ENCODE data around the gene ACSF2.
"Not testable (repeated sequence)": the region's sequence is repeated elsewhere in the genome, so short reads cannot be mapped to it uniquely, and the experiment has no call there.

The ACSF2 gene

DNA sequence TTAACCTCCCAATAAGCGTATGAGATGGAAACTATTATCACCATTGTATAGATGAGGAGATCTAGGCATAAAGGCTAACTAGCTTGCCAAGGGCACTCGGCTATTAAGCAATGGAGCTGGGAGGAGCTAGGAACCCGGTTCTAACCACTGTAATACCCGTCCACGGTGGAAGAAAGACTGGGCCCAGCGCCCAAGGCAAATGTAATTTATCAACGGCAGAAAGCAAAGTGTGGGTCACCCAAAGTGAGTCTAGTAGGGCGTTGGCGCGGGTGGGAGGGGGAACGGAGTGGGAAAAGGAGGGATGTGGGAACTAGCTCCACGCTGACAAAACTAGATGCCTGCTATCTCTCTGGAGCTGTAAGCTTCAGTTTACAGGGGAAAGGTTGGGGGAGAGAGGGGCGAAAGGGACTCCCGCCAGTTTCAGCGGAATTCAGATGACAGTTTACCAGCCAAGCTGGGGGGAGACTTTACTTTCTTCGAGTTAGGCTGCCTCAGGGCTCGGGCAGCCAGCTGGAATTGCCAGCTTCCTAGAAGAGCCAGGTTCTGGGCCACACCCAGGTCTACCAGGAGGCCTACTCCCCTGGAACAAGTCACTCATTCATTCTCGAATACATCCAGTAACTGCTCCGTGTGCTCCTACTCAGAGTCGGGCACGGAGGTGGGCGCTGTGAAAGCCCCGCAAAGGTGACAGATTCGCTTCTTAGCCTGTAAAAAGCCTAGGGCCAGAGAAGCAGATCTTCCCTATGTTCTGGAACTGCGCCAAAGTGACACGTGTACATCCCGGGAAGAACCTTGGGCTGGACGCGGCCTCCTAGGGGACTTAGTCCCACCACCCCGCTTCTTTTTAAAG, 29.5 kb upstream of the ACSF2 start:
- TF ChIP-seq, protein P1, sequence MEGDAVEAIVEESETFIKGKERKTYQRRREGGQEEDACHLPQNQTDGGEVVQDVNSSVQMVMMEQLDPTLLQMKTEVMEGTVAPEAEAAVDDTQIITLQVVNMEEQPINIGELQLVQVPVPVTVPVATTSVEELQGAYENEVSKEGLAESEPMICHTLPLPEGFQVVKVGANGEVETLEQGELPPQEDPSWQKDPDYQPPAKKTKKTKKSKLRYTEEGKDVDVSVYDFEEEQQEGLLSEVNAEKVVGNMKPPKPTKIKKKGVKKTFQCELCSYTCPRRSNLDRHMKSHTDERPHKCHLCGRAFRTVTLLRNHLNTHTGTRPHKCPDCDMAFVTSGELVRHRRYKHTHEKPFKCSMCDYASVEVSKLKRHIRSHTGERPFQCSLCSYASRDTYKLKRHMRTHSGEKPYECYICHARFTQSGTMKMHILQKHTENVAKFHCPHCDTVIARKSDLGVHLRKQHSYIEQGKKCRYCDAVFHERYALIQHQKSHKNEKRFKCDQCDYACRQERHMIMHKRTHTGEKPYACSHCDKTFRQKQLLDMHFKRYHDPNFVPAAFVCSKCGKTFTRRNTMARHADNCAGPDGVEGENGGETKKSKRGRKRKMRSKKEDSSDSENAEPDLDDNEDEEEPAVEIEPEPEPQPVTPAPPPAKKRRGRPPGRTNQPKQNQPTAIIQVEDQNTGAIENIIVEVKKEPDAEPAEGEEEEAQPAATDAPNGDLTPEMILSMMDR (IDR thresholded peaks at IDR 0.05; ENCODE audit: low read depth, low read length, missing control alignments): no peak
- DNase-seq (ENCODE audit: extremely low read depth, low read depth): no peak
- peak overlapping the region; percentile 100 for H3K4me3 ChIP-seq (replicated peaks; ENCODE audit: low read depth, low read length)

DNA sequence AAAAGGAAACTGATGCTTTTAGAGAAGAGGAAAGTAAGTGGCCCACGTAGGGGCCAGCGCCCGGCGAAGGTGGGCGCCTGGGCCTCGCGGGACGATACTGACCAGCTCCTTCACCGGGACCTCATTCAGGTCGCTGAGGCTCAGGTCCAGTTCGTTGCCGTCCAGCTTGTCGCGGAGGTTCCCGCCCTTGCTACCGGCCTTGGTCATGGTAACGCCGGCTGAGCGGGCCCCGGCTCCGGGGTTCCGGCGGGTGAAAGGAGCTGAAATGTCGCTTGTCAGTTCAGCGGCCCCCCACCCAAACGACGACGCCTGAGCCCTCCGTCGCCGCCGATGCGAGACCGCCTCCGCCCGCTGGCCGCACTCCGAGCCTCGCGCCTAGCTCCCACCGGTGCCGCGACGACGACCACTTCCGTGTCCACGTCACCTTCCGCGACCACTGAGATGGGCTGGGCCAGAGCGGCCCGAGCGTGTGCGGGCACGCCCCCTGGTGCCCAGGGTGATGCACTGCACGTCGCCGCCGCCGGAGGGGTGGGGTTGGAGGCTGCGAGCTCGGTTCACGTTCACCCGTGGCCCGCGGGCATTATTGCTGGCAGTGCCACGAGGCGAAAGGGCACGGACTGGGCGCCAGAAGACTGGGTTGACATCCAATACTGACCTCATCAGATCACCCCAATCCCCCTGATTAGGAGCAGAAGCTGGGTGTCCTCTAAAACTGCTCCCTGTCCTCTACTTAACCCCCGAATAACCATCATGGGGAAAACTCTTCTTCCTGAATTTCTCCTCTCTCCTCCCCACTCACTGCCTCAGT, 28.7 kb upstream of the ACSF2 start, which contains the start of gene LRRC59:
Gene LRRC59 (minus strand): TSS at position 413 of the 808 bp plus-strand sequence. CDS start 206 bp downstream, at position 207.
- peak within 1 kb of the TSS; percentile 100 for H3K4me3 ChIP-seq (replicated peaks; ENCODE audit: low read depth, low read length)
- peak; percentile 44 for DNase-seq (ENCODE audit: extremely low read depth, low read depth)
- TF ChIP-seq, protein P1 (IDR thresholded peaks at IDR 0.05; ENCODE audit: low read depth, low read length, missing control alignments): peak; percentile 87

GRCh38 chr17:50397919-50398285, 28.1 kb upstream of the ACSF2 start:
- no peak for DNase-seq (ENCODE audit: extremely low read depth, low read depth)
- TF ChIP-seq, protein P1 (IDR thresholded peaks at IDR 0.05; ENCODE audit: low read depth, low read length, missing control alignments): no peak
- H3K4me3 ChIP-seq (replicated peaks; ENCODE audit: low read depth, low read length): peak overlapping the region; percentile 100; the same call in 1 of the 2 replicates

- not testable (repeated sequence) for DNase-seq (ENCODE audit: extremely low read depth, low read depth); H3K4me3 ChIP-seq (replicated peaks; ENCODE audit: low read depth, low read length)
Observed at GRCh38 chr17:50398672-50399071, 27.3 kb upstream of the ACSF2 start.

DNA sequence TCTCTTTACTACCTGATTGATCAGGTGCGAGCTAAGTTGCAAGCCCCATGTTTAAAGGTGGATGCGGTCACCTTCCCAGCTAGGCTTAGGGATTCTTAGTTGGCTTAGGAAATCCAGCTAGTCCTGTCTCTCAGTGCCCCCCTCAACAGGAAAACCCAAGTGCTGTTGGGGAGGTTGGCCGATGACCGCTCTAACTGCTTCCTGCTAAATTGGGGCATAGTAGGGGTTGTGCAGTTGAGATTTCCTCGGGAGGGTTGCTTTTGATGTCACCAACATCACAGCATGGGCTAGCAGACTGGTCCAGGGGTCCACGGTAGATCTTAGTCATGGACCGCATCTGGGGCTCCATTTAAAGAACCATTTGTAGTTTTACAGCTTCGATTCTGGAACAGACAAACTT, 26.4 kb upstream of the ACSF2 start:
- DNase-seq (ENCODE audit: extremely low read depth, low read depth); H3K4me3 ChIP-seq (replicated peaks; ENCODE audit: low read depth, low read length): not testable (repeated sequence)

GRCh38 chr17:50405351-50405750, 20.7 kb upstream of the ACSF2 start:
- H3K4me3 ChIP-seq (replicated peaks; ENCODE audit: low read depth, low read length); DNase-seq (ENCODE audit: extremely low read depth, low read depth): not testable (repeated sequence)

DNA sequence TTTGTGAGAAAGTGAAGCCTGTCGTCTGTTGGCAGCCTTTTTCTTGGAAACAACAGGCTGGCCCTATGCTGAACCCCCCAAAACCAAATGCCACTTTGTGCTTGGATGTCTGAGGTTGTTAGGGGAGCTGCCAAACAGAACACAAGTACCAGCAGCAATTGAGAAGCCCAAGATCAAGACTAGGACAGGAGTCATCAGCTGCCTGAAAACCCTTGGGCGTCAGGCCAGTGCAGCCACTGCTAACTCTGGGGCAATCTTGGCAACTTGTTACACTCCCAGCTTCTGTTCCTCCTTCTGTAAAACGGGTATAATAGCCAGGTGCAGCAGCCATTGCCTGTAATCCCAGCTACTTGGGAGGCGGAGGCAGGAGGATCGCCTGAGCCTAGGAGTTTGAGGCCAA, 19.4 kb upstream of the ACSF2 start:
- H3K4me3 ChIP-seq (replicated peaks; ENCODE audit: low read depth, low read length): no peak overlapping the region
- TF ChIP-seq, protein P1 (IDR thresholded peaks at IDR 0.05; ENCODE audit: low read depth, low read length, missing control alignments): no peak
- DNase-seq (ENCODE audit: extremely low read depth, low read depth): no peak

DNA sequence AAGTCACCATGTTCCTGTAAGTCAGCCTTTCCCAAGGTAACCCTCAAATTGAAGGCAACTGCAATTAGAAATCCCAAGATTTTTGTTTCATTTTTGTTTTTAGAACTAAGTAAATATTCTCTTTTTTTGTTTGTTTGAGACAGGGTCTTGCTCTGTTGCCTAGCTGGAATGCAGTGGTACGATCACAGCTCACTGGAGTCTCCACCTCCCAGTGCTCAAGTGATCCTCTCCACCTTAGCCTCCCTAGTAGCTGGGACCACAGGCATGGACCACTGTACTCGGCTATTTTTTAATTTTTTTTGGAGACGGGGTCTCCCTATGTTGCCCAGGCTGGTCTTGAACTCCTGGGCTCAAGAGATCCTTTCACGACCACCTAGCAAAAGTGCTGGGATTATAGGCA, 18.1 kb upstream of the ACSF2 start:
- TF ChIP-seq, protein P1 (IDR thresholded peaks at IDR 0.05; ENCODE audit: low read depth, low read length, missing control alignments): no peak
- H3K4me3 ChIP-seq (replicated peaks; ENCODE audit: low read depth, low read length): no peak overlapping the region
- DNase-seq (ENCODE audit: extremely low read depth, low read depth): no peak

Data from HFF-Myc (cell line).